ENCODE measurements around the gene UQCC3. TPM values are rescaled to one million over a fixed set of nuclear protein-coding genes. Genes with fewer than 3 reads are reported as not detected.
A peak's percentile ranks its signal among the peaks of the same experiment; 100 is the strongest.
"Not testable (repeated sequence)": the region's sequence is repeated elsewhere in the genome, so short reads cannot be mapped to it uniquely, and the experiment has no call there.

UQCC3 gene
- total RNA-seq, 1 donor from 2014 or later: 5.5 TPM

- peaks cover 12% of the 10 kb centered on the region for H3K4me1 Mint-ChIP-seq (ENCODE audit: low read depth)
- H3K9me3 Mint-ChIP-seq (ENCODE audit: low read depth): no peaks in the 10 kb centered on the region
- no peak for DNase-seq (ENCODE audit: low spot score)
- H3K36me3 Mint-ChIP-seq (ENCODE audit: low read depth): peaks cover 11% of the 10 kb centered on the region
- peak overlapping the region; percentile 28 for H3K27ac Mint-ChIP-seq (ENCODE audit: unreplicated experiment)
- TF ChIP-seq CTCF (IDR thresholded peaks at IDR 0.05): peak; percentile 91
- H3K27me3 Mint-ChIP-seq (ENCODE audit: low read depth): no peaks in the 10 kb centered on the region
- H3K4me3 Mint-ChIP-seq (ENCODE audit: unreplicated experiment): no peak overlapping the region
Measured at GRCh38 chr11:62694455-62695167, 23.1 kb downstream of the UQCC3 start.

- H3K9me3 Mint-ChIP-seq (ENCODE audit: low read depth): no peaks in the 10 kb centered on the region
- no peak overlapping the region for H3K27ac Mint-ChIP-seq (ENCODE audit: unreplicated experiment)
- H3K4me1 Mint-ChIP-seq (ENCODE audit: low read depth): peaks cover 18% of the 10 kb centered on the region
- H3K4me3 Mint-ChIP-seq (ENCODE audit: unreplicated experiment): no peak overlapping the region
- peaks cover 9% of the 10 kb centered on the region for H3K36me3 Mint-ChIP-seq (ENCODE audit: low read depth)
- no peak for TF ChIP-seq CTCF (IDR thresholded peaks at IDR 0.05)
- H3K27me3 Mint-ChIP-seq (ENCODE audit: low read depth): no peaks in the 10 kb centered on the region
- DNase-seq (ENCODE audit: low spot score): no peak
Measured at GRCh38 chr11:62702246-62702645, 30.8 kb downstream of the UQCC3 start.

- peaks cover 25% of the 10 kb centered on the region for H3K4me1 Mint-ChIP-seq (ENCODE audit: low read depth)
- H3K9me3 Mint-ChIP-seq (ENCODE audit: low read depth); H3K27me3 Mint-ChIP-seq (ENCODE audit: low read depth); DNase-seq (ENCODE audit: low spot score); H3K36me3 Mint-ChIP-seq (ENCODE audit: low read depth); H3K4me3 Mint-ChIP-seq (ENCODE audit: unreplicated experiment); H3K27ac Mint-ChIP-seq (ENCODE audit: unreplicated experiment): not testable (repeated sequence)
Measured at GRCh38 chr11:62703921-62704320, 32.4 kb downstream of the UQCC3 start.

- no peaks in the 10 kb centered on the region for H3K27me3 Mint-ChIP-seq (ENCODE audit: low read depth)
- peak overlapping the region; percentile 92 for H3K4me3 Mint-ChIP-seq (ENCODE audit: unreplicated experiment)
Measured at GRCh38 chr11:62705413-62705812, 33.9 kb downstream of the UQCC3 start.

GRCh38 chr11:62705880-62706849 lies 34.7 kb downstream of the UQCC3 start:
- Mint-ChIP-seq H3K4me3 (ENCODE audit: unreplicated experiment) (peak overlapping the region; percentile 92), H3K9me3 (ENCODE audit: low read depth) (no peaks in the 10 kb centered on the region), H3K36me3 (ENCODE audit: low read depth) (peaks cover 8% of the 10 kb centered on the region), H3K27ac (ENCODE audit: unreplicated experiment) (peak overlapping the region; percentile 95), H3K4me1 (ENCODE audit: low read depth) (peaks cover 38% of the 10 kb centered on the region), H3K27me3 (ENCODE audit: low read depth) (no peaks in the 10 kb centered on the region)
- no peak for TF ChIP-seq CTCF (IDR thresholded peaks at IDR 0.05)
- DNase-seq (ENCODE audit: low spot score): peak; percentile 97

More at GRCh38 chr11:62705413-62705812, 33.9 kb downstream of the UQCC3 start:
- no peak for DNase-seq (ENCODE audit: low spot score)
- peak overlapping the region; percentile 95 for H3K27ac Mint-ChIP-seq (ENCODE audit: unreplicated experiment)
- peaks cover 7% of the 10 kb centered on the region for H3K36me3 Mint-ChIP-seq (ENCODE audit: low read depth)
- H3K4me1 Mint-ChIP-seq (ENCODE audit: low read depth): peaks cover 38% of the 10 kb centered on the region
- no peak for TF ChIP-seq CTCF (IDR thresholded peaks at IDR 0.05)
- H3K9me3 Mint-ChIP-seq (ENCODE audit: low read depth): no peaks in the 10 kb centered on the region
